HG02884 (cell line): ENCODE measurements around the gene DNM1L.
"Not testable (repeated sequence)": the region's sequence is repeated elsewhere in the genome, so short reads cannot be mapped to it uniquely, and the experiment has no call there.

Experiments used
- ATAC-seq: cut with Tn5 transposase; IDR thresholded peaks from one replicate; pipeline ENCODE4 v1.9.1; 2021; ENCODE audit warnings: mild to moderate bottlenecking, moderate library complexity; ENCODE audit not compliant: unreplicated experiment

The DNM1L gene

GRCh38 chr12:32695787-32696186 lies 16.7 kb downstream of the DNM1L start:
- no peak for ATAC-seq

GRCh38 chr12:32697445-32697844 lies 18.3 kb downstream of the DNM1L start:
- no peak for ATAC-seq

GRCh38 chr12:32698285-32698684 lies 19.2 kb downstream of the DNM1L start:
- ATAC-seq, result no peak

GRCh38 chr12:32699437-32699836 lies 20.3 kb downstream of the DNM1L start:
- not testable (repeated sequence) for ATAC-seq

GRCh38 chr12:32702473-32702872 lies 23.4 kb downstream of the DNM1L start:
- ATAC-seq, result no peak

GRCh38 chr12:32702946-32703345 lies 23.8 kb downstream of the DNM1L start:
- ATAC-seq, result no peak

- no peak for ATAC-seq
Observed at GRCh38 chr12:32705783-32706182, 26.7 kb downstream of the DNM1L start.

GRCh38 chr12:32706335-32707024 lies 27.4 kb downstream of the DNM1L start:
- ATAC-seq, result no peak

- ATAC-seq, result no peak
Observed at GRCh38 chr12:32708926-32709325, 29.8 kb downstream of the DNM1L start.

GRCh38 chr12:32714772-32715171 lies 35.7 kb downstream of the DNM1L start:
- ATAC-seq, result no peak

GRCh38 chr12:32718926-32719325 lies 39.8 kb downstream of the DNM1L start:
- no peak for ATAC-seq

- ATAC-seq, result not testable (repeated sequence)
Observed at GRCh38 chr12:32725308-32725707, 46.2 kb downstream of the DNM1L start.

GRCh38 chr12:32726286-32726685 lies 47.2 kb downstream of the DNM1L start:
- no peak for ATAC-seq

GRCh38 chr12:32727237-32727636 lies 48.1 kb downstream of the DNM1L start:
- ATAC-seq, result no peak

- no peak for ATAC-seq
Observed at GRCh38 chr12:32734952-32735351, 55.9 kb downstream of the DNM1L start.

- ATAC-seq, result no peak
Observed at GRCh38 chr12:32736445-32736844, 57.3 kb downstream of the DNM1L start.

- ATAC-seq, result no peak
Observed at GRCh38 chr12:32737715-32738114, 58.6 kb downstream of the DNM1L start.

- no peak for ATAC-seq
Observed at GRCh38 chr12:32739279-32739678, 60.2 kb downstream of the DNM1L start.

- no peak for ATAC-seq
Observed at GRCh38 chr12:32742133-32742532, 63.0 kb downstream of the DNM1L start.

- ATAC-seq, result no peak
Observed at GRCh38 chr12:32743264-32743663, 64.2 kb downstream of the DNM1L start.

GRCh38 chr12:32753605-32754004 lies 74.5 kb downstream of the DNM1L start:
- ATAC-seq, result no peak

- ATAC-seq, result no peak
Observed at GRCh38 chr12:32754111-32754510, 75.0 kb downstream of the DNM1L start.

GRCh38 chr12:32755051-32755653 lies 76.1 kb downstream of the DNM1L start:
- peak; percentile 58 for ATAC-seq
